Lung (tissue), 12 donors: ENCODE measurements around the gene CPEB2. TPM values are rescaled to one million over a fixed set of nuclear protein-coding genes. Genes with fewer than 3 reads are reported as not detected.

Experiments
- ATAC-seq: fragments of 200-7000 bp; cut with Tn5 transposase; one replicate; pipeline ENCODE4 v1.9.1; 2020; ENCODE audit warnings: moderate number of reproducible peaks; ENCODE audit not compliant: insufficient read depth, low FRiP score
- DNase-seq, 3 donors: peaks; one replicate each; pipeline ENCODE4 v3.0.0-alpha.2; 2013 to 2017
- H3K27ac ChIP-seq, 2 donors: one replicate each; pipeline ENCODE4 v1.5.1; 2013; ENCODE audit warnings: mild to moderate bottlenecking in 2 of 2, moderate library complexity in 2 of 2, control low read depth in 1 of 2, inconsistent platforms in 1 of 2, low read depth in 1 of 2, low read length in 1 of 2
- H3K27me3 ChIP-seq, 3 donors: one replicate each; pipeline ENCODE4 v1.5.1; 2013; ENCODE audit warnings: low read length in 2 of 3; ENCODE audit not compliant: control insufficient read depth in 3 of 3, insufficient read depth in 3 of 3
- H3K36me3 ChIP-seq, 4 donors: one replicate each; pipeline ENCODE4 v1.5.1; 2013; ENCODE audit warnings: low read length in 4 of 4, mild to moderate bottlenecking in 1 of 4, moderate library complexity in 1 of 4; ENCODE audit not compliant: control insufficient read depth in 4 of 4, insufficient read depth in 4 of 4
- H3K4me1 ChIP-seq, 5 donors: one replicate each; pipeline ENCODE4 v1.5.1; 2013; ENCODE audit warnings: low read length in 5 of 5, mild to moderate bottlenecking in 2 of 5, moderate library complexity in 1 of 5; ENCODE audit not compliant: control insufficient read depth in 5 of 5, insufficient read depth in 5 of 5
- H3K4me3 ChIP-seq: one replicate; pipeline ENCODE4 v1.5.1; 2013; ENCODE audit warnings: mild to moderate bottlenecking, control low read depth, moderate library complexity
- H3K9ac ChIP-seq, 2 donors: one replicate each; pipeline ENCODE4 v1.5.1; 2013; ENCODE audit warnings: low read length in 2 of 2, control low read depth in 1 of 2; ENCODE audit not compliant: insufficient read depth in 1 of 2
- H3K9me3 ChIP-seq, 4 donors: one replicate each; pipeline ENCODE4 v1.5.1; 2013; ENCODE audit warnings: low read length in 3 of 4, mild to moderate bottlenecking in 1 of 4, moderate library complexity in 1 of 4; ENCODE audit not compliant: control insufficient read depth in 4 of 4, insufficient read depth in 3 of 4
- CTCF ChIP-seq: IDR thresholded peaks from 2 replicates; pipeline ENCODE4 v1.5.1; 2012; ENCODE audit warnings: mild to moderate bottlenecking; ENCODE audit errors: control extremely low read depth, extremely low read depth
- WGBS, 2 donors: extraction: QIAGEN DNeasy Blood & Tissue Kit; methylation state at CpG; one replicate each; pipeline ENCODE4 v1.1.7; 2013; 5-methylcytosine and 5-hydroxymethylcytosine counted together
- polyA plus RNA-seq, 2 donors: library from polyadenylated mRNA; stranded (reverse); fragments of 200-250 nt; gene quantifications; one replicate each; pipeline ENCODE4 v1.2.1, GENCODE V29; 2013
- total RNA-seq, 2 donors: library from RNA; depleted of rRNA in 1 of 2; stranded (reverse); fragments of >200 nt in 1 of 2; gene quantifications; one replicate each; pipeline ENCODE4 v1.2.1, GENCODE V29; 2014 to 2021
- donor health status: control.
- donor health status: control.
- donor health status: Bipolar disorder and iron deficiency.
- donor health status: healthy.
- donor health status: DM: yes; HTN: yes; CAD: no.

Gene CPEB2
- total and polyA plus RNA-seq, 4 donors, result 4.8 to 29.9 (median 14.2) TPM

- Histone ChIP-seq H3K27ac (no peak overlapping the region), H3K27me3 (no peaks in the 10 kb centered on the region), H3K4me3 (no peak overlapping the region), H3K4me1 (peaks cover 0 to 11% (median 2%) of the 10 kb centered on the region in 5 donors), H3K9ac (no peak overlapping the region), H3K36me3 (peaks cover 2 to 7% (median 4%) of the 10 kb centered on the region in 4 donors), H3K9me3 (no peaks in the 10 kb centered on the region)
- ATAC-seq (no peak), DNase-seq (no peak)
- no peak for TF ChIP-seq CTCF
Measured at GRCh38 chr4:15037923-15038541, 35.8 kb downstream of the CPEB2 start.

- peaks cover 0 to 4% (median under 1%) of the 10 kb centered on the region in 5 donors for H3K4me1 ChIP-seq
- H3K27ac ChIP-seq, result no peak overlapping the region
- no peak overlapping the region for H3K9ac ChIP-seq
- TF ChIP-seq CTCF, result no peak
- no peak for ATAC-seq
- H3K36me3 ChIP-seq, result peaks cover 0 to 3% (median 1%) of the 10 kb centered on the region in 4 donors
- 84 to 86% methylated on average over 3 of the region's 3 CpGs for WGBS, 2 donors
- H3K9me3 ChIP-seq, result no peaks in the 10 kb centered on the region
- H3K27me3 ChIP-seq, result no peaks in the 10 kb centered on the region
- no peak overlapping the region for H3K4me3 ChIP-seq
- no peak for DNase-seq
Measured at GRCh38 chr4:15040916-15041463, 38.7 kb downstream of the CPEB2 start.

- Histone ChIP-seq H3K9me3 (no peaks in the 10 kb centered on the region), H3K4me1 (peaks cover 0 to 4% (median 0%) of the 10 kb centered on the region in 5 donors), H3K4me3 (no peak overlapping the region), H3K27me3 (no peaks in the 10 kb centered on the region), H3K27ac (no peak overlapping the region), H3K36me3 (peaks cover 0 to 3% (median 1%) of the 10 kb centered on the region in 4 donors), H3K9ac (no peak overlapping the region)
- WGBS, 2 donors, result 76 to 90% methylated on average over 4 of the region's 4 CpGs
- no peak for TF ChIP-seq CTCF
- DNase-seq (no peak), ATAC-seq (no peak)
Measured at GRCh38 chr4:15042529-15043167, 40.4 kb downstream of the CPEB2 start.
